Measurements from ENCODE around the gene B3GNT7.
"Not testable (repeated sequence)": the region's sequence is repeated elsewhere in the genome, so short reads cannot be mapped to it uniquely, and the experiment has no call there.

The B3GNT7 gene

GRCh38 chr2:231395188-231396057, at the start of gene B3GNT7:
TSS of gene B3GNT7 (plus strand) at chr2:231395710. CDS start at chr2:231395804, 94 bp downstream.
- no peak for DNase-seq (ENCODE audit: low spot score)

- no peak for DNase-seq (ENCODE audit: low spot score)
Observed at GRCh38 chr2:231347081-231347480, 48.4 kb upstream of the B3GNT7 start.

DNA sequence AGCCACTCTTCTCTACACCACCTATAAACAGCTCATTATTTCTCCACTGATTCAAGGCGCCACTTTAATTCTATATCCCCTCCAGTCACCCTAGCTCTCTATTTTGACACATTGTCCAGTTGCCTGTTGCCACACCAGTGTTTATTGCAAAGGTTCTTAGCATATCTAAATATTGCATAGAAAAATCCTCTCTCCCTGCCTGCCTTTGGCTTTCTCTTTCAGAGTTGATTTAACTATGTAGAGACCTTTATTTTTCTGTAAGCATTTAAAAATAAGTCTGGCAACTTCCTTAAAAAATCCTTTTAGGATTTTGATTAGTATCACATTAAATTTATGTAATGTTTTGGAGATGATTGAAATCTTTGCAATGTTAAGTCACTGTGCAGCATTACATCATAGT, 47.9 kb upstream of the B3GNT7 start:
- no peak for DNase-seq (ENCODE audit: low spot score)

- no peak for DNase-seq (ENCODE audit: low spot score)
Observed at GRCh38 chr2:231348173-231348572, 47.3 kb upstream of the B3GNT7 start.

DNA sequence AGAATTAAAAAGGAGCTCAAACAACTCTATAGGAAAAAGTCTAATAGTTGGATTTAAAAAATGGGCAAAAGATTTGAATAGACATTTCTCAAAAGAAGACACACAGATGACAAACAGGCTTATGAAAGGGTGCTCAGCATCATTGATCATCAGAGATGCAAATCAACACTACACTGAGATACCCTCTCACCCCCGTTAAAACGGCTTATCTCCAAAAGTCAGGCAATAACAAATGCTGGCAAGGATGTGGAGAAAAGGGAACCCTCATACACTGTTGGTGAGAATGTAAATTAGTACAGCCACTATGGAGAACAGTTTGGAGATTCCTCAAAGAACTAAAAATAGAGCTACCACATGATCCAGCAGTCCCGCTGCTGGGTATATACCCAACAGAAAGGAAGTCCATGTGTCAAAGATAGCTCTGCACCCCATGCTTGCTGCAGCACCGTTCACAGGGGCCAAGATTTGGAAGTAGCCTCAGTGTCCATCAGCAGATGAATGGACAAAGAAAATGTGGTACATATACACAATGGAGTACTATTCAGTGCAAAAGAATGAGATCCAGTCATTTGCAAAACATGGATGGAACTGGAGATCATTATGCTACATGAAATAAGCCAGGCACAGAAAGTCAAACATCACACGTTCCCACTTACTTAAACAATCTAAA, 46.7 kb upstream of the B3GNT7 start:
- DNase-seq (ENCODE audit: low spot score): no peak

DNA sequence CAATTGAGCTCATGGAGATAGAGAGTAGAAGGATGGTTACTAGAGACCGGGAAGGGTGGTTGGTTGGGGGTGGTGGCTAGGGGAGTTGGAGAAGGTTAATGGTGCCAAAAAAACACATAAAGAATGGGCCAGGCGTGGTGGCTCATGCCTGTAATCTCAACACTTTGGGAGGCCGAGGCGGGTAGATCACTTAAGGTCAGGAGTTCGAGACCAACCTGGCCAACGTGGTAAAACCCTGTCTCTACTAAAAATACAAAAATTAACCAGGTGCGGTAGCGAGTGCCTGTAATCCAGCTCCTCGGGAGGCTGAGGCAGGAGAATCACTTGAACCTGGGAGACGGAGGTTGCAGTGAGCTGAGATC, 46.2 kb upstream of the B3GNT7 start:
- not testable (repeated sequence) for DNase-seq (ENCODE audit: low spot score)

DNA sequence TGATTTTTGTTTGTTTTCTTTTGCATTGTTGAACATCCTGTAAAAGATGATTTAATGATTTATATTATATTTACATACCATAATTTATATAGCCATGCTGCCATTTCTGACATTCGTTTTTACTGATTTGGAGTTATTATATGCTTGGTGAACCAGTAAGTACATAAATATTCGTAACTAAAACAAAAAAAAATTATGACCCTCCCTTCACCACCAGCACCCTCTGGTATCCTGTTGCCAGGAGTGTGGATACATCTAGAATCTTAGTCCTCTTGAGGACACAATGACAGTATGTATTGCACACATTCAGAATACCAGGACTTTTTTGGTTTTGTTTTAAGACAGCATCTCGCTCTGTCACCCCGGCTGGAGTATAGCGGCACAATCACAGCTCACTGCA, 43.9 kb upstream of the B3GNT7 start:
- no peak for DNase-seq (ENCODE audit: low spot score)

GRCh38 chr2:231353469-231353868, 42.0 kb upstream of the B3GNT7 start:
- DNase-seq (ENCODE audit: low spot score): no peak

GRCh38 chr2:231355508-231356465, 39.7 kb upstream of the B3GNT7 start:
- no peak for DNase-seq (ENCODE audit: low spot score)

DNA sequence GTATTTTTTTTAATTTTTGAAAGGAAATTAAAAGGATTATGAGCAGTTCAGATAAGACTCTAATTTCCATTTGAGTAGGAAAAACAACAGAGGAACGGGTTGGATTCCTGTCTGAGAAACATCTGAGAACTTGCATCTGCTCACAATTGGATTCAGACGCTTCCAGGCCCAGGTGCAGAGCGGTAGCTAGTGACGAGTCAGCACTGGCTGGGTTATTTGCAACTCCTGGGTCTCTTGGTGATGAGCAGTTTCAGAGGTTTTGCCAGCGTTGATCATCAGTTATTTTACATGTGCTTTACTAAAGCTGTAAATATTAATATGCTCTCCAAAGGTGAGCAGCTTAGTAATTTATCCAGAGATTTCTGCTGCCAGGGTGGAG, 39.1 kb upstream of the B3GNT7 start:
- no peak for DNase-seq (ENCODE audit: low spot score)

DNA sequence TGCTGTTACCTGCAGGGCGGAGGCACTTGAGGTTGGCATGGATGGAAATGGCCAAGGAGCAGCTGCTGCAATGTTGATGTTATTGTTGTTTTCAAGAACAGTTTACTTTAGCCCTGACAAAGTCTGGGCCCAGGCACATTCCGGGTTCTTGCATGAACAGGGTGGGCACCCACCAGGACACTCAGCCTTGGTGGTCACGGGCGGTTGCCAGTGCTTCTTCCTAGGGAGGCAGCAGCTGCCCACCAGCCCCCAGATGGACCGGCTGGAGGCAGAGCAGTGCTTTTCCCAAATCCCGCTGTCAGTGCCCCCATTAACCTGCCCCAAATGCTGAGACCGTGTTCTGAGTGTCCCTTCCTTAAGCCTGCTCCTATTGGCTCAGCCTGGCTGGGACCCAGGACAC, 38.5 kb upstream of the B3GNT7 start:
- DNase-seq (ENCODE audit: low spot score): no peak

- no peak for DNase-seq (ENCODE audit: low spot score)
Observed at GRCh38 chr2:231357931-231358330, 37.6 kb upstream of the B3GNT7 start.

DNA sequence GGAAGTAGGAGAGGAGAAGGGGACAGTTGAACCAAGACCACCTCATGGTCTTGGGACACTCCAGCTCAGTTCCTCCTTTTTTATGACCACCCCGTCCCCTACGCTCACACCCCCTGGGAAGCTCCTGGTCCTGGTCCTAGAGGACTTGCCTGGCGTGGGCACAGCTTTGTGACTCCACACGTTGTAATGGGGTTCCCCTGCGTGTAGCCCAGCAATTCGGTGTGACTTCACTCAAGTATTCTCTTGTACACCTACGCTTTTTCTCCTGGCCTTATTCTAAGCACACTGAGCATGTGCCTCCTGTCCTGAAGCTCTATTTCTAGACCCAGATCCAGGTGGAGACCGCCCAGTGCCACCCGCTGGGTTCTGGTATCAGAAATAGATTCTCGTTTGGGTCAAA, 36.1 kb upstream of the B3GNT7 start:
- no peak for DNase-seq (ENCODE audit: low spot score)

- no peak for DNase-seq (ENCODE audit: low spot score)
Observed at GRCh38 chr2:231359948-231360347, 35.6 kb upstream of the B3GNT7 start.

DNA sequence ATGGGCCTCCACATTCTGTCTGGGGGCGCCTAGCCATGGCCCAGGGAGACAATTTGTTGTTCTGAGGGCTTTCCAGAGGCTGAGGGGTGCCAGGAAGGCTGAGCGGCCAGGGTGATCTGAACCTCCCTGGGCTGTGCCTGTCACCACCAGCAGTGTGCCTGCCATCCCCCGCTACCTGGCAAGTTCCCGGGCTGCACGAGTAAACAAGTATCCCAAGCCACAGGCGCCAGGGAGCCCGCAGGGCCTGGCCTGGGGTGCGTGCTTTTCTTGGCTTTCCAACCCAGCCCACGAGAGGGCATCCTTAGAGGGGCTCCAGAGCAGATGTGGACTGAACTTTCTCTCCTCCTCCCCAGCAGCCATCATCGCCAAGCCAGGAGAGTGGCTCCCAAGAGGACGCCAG, 35.1 kb upstream of the B3GNT7 start:
- DNase-seq (ENCODE audit: low spot score): no peak

DNA sequence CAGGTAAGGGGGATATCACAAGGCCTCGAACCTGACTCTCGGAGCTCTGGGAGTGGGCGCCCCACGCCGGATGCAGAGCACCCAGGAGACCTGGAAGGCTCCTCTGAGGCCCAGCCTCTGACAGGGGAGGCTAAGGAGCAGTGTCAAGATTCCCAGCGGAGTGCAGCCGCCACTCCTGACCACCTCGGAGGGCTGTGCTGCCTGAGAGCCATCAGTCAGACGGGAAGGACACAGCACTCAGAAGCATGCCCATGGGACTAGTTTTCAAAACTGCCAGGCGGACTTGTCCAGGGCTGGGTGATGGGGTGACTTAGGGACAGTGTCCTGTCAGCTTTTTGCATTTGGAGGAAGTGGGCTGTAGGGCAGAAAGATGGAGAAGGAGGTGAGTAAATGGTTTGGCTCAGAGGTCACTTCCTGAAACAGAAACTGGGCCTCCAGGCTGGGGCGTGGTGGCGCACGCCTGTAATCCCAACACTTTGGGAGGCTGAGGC, 34.6 kb upstream of the B3GNT7 start:
- no peak for DNase-seq (ENCODE audit: low spot score)

- no peak for DNase-seq (ENCODE audit: low spot score)
Observed at GRCh38 chr2:231361701-231362554, 33.6 kb upstream of the B3GNT7 start.

DNA sequence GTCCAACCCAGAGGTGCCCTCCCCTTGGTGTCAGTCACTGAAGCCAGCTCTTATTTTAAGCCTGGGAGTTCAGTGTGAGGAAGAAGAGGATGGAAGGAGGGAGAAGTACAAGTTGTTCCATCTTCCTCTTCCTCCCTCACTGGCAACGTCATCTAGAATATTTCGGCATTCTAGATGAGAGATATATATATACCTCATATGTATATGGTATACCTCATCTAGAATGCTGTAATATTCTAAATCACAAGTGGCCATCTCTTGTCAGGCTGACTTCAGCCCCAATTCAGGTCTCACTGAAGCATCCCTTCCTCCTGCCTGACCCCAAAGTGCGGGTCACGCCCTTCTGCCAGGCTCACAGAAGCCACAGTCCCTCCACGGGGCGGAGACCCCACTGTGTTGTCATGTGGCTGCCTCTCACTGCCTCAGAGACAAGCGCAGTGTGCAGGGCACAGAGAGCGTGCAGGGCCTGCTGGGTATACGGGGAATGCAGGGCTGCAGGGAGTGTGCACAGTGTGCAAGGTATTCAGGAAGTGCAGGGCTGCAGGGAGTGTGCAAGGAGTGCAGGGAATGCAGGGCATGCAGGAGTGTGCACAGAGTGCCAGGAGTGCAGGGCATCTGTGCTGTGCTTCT, 32.8 kb upstream of the B3GNT7 start:
- DNase-seq (ENCODE audit: low spot score): no peak

- no peak for DNase-seq (ENCODE audit: low spot score)
Observed at GRCh38 chr2:231364061-231364460, 31.4 kb upstream of the B3GNT7 start.

GRCh38 chr2:231364961-231365810, 30.3 kb upstream of the B3GNT7 start:
- DNase-seq (ENCODE audit: low spot score): peak; percentile 92
